RPMI8226 (cell line): ENCODE measurements around the gene LPCAT1.
A peak's percentile ranks its signal among the peaks of the same experiment; 100 is the strongest.

ENCODE experiments used
- DNase-seq: peaks from one replicate; pipeline ENCODE4 v3.0.0-alpha.2; 2015

Gene LPCAT1

GRCh38 chr5:1554410-1554967 lies 30.7 kb upstream of the LPCAT1 start:
- peak; percentile 22 for DNase-seq

- peak; percentile 57 for DNase-seq
These were observed 30.0 kb upstream of the LPCAT1 start for GRCh38 chr5:1553539-1554409.

GRCh38 chr5:1552521-1553255 lies 28.9 kb upstream of the LPCAT1 start:
- DNase-seq: no peak

GRCh38 chr5:1551426-1552301 lies 27.9 kb upstream of the LPCAT1 start:
- no peak for DNase-seq

- no peak for DNase-seq
These were observed 26.7 kb upstream of the LPCAT1 start for GRCh38 chr5:1550287-1551076.

GRCh38 chr5:1549475-1550030 lies 25.8 kb upstream of the LPCAT1 start:
- DNase-seq: no peak

- no peak for DNase-seq
These were observed 25.1 kb upstream of the LPCAT1 start for GRCh38 chr5:1548702-1549474.

GRCh38 chr5:1547655-1548054 lies 23.9 kb upstream of the LPCAT1 start:
- no peak for DNase-seq

- DNase-seq: no peak
These were observed 23.5 kb upstream of the LPCAT1 start for GRCh38 chr5:1547236-1547635.

GRCh38 chr5:1546556-1546955 lies 22.8 kb upstream of the LPCAT1 start:
- no peak for DNase-seq

- peak; percentile 62 for DNase-seq
These were observed 22.1 kb upstream of the LPCAT1 start for GRCh38 chr5:1545805-1546355.

GRCh38 chr5:1545126-1545804 lies 21.5 kb upstream of the LPCAT1 start:
- DNase-seq: no peak

GRCh38 chr5:1544294-1544961 lies 20.7 kb upstream of the LPCAT1 start:
- DNase-seq: no peak

GRCh38 chr5:1543398-1544293 lies 19.9 kb upstream of the LPCAT1 start:
- no peak for DNase-seq

GRCh38 chr5:1542781-1543180 lies 19.0 kb upstream of the LPCAT1 start:
- DNase-seq: no peak

GRCh38 chr5:1541702-1542400 lies 18.1 kb upstream of the LPCAT1 start:
- DNase-seq: no peak
